Amniotic stem cell (primary cell): ENCODE data around the gene MZF1.
"Not testable (repeated sequence)": the region's sequence is repeated elsewhere in the genome, so short reads cannot be mapped to it uniquely, and the experiment has no call there.

Experiments used
- DNase-seq: peaks from one replicate; lab custom pipeline; 2025; lab: John Stamatoyannopoulos, UW

Gene MZF1

GRCh38 chr19:58539169-58539559, 34.0 kb downstream of the MZF1 start:
- DNase-seq, result not testable (repeated sequence)

GRCh38 chr19:58538257-58539168, 34.6 kb downstream of the MZF1 start:
- DNase-seq, result no peak

- no peak for DNase-seq
Observed at GRCh38 chr19:58536852-58537798, 36.0 kb downstream of the MZF1 start.

- DNase-seq, result no peak
Observed at GRCh38 chr19:58535857-58536256, 37.3 kb downstream of the MZF1 start.

GRCh38 chr19:58531034-58531840, 41.9 kb downstream of the MZF1 start:
- DNase-seq, result no peak

DNA sequence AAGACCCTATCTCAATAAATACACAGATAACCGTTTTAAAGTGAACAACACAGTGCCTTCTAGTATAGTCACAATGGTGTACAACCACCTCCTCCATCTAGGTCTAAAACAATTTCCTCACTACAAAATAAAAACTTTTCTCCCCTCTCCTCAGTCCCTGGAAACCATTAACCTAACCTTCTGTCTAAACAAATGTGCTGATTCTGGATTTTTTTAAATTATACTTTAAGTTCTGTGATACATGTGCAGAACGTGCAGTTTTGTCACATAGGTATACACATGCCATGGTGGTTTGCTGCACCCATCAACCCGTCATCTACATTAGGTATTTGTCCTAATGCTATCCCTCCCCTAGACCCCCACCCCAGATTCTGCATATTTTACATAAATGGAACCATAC, 43.7 kb downstream of the MZF1 start:
- DNase-seq, result no peak

GRCh38 chr19:58522709-58523108, 50.4 kb downstream of the MZF1 start:
- no peak for DNase-seq

GRCh38 chr19:58521651-58522050, 51.5 kb downstream of the MZF1 start:
- DNase-seq, result no peak

GRCh38 chr19:58520257-58520599, 52.9 kb downstream of the MZF1 start:
- DNase-seq, result no peak

GRCh38 chr19:58519355-58520256, 53.5 kb downstream of the MZF1 start, which contains the start of gene ZBTB45:
Gene ZBTB45 (minus strand): TSS chr19:58519810. CDS start chr19:58517673, 2,137 bp downstream.
- DNase-seq, result peak; percentile 92

DNA sequence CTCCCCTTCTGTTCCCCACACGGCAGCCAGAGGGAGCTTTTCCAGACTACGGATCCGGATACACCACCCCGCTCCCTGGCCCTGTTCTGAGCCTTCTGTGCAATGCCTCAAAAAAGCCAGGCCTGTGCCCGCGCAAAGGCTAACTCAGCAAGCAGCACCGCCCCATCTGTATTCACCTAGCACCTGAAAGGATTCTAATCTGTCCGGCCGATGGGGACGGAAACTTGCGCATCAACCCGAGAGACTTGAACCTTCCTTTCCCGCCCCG, 54.1 kb downstream of the MZF1 start:
- DNase-seq, result peak; percentile 66

DNA sequence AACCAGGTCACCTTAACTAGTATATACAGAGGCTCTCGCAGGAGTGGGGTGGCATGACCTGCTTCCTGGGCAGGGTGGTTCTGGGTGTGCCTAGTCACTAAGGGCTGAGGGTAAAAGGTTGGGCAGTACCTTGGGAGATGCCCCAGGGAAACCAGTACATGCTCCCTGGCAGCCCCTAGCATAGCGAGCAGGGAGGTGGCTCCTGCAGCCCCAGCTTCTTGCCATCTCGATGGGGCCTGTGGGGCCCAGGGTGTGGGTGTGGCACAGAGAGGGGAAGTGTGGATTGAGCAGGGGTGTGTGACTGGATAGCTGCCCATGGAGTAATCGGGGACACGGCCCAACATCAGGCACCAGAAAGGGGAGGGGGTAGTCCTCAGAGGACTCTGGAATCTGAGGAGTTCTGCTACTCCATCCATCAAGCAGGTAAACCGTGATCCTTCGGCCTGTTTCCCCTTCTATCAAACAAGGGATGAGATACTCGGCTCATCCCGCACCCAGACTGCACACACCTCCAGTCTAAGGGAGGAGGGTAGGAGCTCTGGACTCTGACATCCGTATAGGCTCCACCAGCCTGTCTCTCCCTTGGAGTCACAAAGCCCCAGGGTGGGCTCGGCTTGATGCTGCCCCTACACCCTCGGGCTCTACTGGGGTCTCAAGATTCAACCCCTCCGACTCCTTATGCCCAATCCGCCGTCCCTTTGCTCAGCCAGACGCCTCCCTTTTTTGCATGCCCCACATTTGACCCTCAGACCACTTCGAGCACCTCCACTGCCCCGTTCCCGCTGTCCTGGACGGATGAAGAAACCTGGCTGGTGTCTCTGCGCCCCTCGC, 54.7 kb downstream of the MZF1 start:
- no peak for DNase-seq

- DNase-seq, result no peak
Observed at GRCh38 chr19:58516964-58517833, 55.9 kb downstream of the MZF1 start.

- DNase-seq, result no peak
Observed at GRCh38 chr19:58516246-58516836, 56.8 kb downstream of the MZF1 start.

DNA sequence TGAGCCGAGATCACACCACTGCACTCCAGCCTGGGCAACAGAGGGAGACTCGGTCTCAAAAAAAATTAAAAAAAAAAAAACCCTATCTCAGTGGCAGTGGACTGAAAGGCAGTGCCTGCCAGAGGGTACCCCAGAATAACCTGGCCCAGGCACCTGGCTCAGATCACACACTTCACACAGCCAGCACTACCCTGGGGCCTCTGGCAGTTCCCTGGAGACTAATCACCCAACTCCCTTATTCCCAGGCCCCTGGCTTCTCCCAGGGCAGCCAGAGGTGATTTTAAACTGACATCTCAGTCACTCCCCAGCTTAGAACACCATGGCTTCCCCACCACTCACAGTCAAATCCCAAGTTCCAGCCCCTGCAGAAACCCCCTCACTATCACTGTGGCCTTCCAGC, 57.9 kb downstream of the MZF1 start:
- DNase-seq, result no peak

GRCh38 chr19:58514564-58515022, 58.5 kb downstream of the MZF1 start:
- DNase-seq, result no peak

DNA sequence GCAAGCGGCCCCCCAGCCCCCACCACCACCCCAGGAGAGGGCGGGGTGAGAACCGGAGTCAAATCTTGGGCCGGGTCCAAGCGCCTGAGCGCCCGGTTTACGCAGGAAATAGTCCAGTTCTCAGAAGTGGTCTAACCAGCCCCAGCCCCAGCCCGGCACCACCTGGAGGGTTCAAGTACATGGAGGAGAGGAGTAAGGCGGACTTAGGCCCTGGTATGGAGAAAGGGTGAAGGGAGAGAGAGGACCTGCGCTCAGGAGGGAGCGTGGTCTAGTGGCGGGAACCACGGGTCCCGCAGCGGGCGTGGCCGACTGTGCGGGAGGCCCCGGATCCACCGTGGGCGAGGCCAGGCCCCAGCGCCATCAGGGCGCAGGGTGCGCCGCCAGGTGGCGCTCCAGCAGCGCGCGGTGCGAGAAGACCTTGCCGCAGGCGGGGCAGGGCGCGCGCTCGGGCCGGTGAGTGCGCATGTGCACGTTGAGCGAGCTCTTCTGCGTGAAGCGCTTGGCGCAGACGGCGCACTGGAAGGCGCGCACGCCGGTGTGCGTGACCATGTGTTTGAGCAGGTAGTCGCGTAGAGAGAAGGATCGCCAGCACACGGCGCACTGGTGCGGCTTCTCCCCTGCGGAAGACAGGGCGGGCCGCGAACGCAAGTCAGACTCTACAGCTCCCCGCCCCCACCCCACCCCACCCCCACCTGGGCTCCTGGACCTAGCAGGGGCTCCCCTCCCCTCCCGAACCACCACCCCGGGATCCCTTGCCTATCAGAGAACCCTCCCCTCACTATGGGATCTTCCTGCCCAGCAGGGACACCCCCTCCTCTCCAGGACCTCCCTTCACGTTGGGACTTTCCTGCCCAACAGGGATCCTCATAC, 59.2 kb downstream of the MZF1 start:
- DNase-seq, result peak; percentile 1

DNA sequence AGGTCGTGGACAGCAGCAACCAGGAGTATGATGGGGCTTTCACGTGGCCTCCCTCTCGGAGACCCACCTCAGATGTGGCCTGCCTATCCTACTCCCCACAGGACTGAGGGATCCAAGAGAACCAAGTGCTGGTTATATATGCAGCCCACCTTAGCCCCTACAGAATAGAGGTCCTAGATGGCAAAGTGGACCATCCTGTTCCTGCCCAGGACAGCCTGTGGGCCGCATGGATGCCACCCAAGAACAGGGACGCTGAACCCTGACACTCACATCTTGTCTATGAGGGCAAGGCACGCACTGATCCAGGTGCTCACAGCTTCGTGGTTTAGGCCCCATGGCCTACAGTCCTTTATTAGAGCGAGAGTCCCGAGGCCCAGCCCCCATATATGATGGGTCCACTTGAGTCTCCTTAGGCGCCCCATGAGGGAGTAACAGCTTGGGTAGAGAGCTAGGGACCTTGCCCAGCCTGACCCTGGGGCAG, 59.9 kb downstream of the MZF1 start:
- DNase-seq, result no peak
